ENCODE data around the gene ECT2L. TPM values are rescaled to one million over a fixed set of nuclear protein-coding genes. Genes with fewer than 3 reads are reported as not detected.
A peak's percentile ranks its signal among the peaks of the same experiment; 100 is the strongest.

ECT2L gene
- total RNA-seq, 1 donor from 2014 or later = not detected

DNA sequence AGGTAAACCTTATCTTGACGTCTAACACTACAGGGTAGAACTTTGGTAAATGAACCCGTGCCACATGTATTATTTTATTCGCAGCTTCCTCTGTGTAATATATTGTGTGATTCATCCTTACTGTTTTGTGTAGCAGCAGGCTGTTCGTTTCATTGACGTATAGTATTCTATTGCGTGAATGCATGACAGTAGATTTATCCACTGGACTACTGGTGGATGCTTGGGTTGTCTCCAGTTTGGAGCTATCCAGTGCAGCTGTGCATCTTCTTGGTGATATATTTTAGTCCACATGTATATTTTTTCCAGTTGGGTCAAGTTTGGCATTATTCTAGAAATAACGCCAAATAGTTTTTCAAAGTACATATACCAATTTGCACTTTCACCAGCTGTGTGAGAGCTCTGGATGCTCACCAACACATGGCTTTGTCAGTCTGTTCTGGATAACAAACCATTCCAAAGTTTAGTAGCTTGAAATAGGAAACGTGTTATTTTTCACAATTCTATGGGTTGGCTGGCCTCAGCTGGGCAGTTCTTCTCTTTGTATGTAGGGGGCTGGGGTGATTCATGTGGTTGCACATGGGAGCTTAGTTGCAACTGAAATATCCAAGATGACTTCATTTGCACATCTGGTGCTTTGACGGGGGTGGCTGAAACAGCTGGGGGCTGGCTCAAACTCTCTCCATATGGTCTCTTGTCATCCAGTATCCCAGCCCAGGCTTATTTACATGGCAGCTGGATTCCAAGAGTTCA, 9.3 kb downstream of the ECT2L start:
- DNase-seq (ENCODE audit: low spot score) = no peak

DNA sequence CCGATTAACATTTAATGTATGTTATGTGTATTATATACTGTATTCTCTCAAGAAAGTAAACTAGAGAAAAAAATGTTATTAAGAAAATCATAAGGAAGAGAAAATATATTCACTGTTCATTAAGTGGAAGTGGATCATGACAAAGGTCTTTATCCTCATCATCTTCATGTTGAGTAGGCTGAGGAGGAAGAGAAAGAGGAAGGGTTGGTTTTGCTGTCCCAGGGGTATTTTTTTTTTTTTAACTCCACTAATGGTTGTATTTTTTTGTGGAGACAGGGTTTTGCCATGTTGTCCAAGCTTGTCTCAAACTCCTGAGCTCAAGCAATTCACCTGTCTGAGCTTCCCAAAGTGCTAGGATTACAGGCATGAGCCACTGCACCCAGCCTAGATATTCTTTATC, 11.0 kb downstream of the ECT2L start:
- no peak for DNase-seq (ENCODE audit: low spot score)

DNA sequence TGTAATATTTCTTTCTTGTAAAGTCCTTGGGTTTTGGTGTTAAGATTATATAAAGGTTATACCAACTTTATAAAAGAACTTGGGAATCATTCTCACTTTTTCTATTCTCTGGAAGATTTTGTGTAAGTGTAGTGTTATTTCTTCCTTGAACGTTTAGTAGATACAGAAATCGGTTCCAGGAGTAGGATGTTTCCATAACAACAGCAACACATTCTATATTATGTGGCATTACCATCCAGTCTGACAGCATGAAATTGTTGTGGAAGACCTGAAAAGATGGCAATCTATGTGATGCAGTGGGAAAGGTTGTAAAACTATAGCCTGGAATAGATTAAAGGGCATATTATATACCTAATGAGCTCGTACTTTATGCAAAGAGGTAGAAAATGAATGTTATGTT, 13.8 kb downstream of the ECT2L start:
- no peak for DNase-seq (ENCODE audit: low spot score)

DNA sequence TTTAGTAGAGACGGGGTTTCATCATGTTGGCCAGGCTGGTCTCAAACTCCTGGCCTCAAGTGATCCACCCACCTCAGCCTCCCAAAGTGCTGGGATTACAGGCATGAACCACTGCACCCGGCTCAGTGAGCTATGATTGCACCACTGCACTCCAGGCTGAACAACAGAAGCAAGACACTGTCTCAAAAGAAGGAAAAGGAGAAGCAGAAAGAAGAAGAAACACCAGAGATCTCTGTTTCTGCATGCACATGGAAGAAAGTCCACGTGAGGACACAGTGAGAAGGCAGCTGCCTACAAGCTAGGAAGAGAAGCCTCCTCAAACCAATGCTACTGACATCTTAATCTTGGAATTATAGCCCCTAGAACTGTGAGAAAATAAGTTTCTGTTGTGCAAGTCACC, 16.0 kb downstream of the ECT2L start:
- no peak for DNase-seq (ENCODE audit: low spot score)

DNA sequence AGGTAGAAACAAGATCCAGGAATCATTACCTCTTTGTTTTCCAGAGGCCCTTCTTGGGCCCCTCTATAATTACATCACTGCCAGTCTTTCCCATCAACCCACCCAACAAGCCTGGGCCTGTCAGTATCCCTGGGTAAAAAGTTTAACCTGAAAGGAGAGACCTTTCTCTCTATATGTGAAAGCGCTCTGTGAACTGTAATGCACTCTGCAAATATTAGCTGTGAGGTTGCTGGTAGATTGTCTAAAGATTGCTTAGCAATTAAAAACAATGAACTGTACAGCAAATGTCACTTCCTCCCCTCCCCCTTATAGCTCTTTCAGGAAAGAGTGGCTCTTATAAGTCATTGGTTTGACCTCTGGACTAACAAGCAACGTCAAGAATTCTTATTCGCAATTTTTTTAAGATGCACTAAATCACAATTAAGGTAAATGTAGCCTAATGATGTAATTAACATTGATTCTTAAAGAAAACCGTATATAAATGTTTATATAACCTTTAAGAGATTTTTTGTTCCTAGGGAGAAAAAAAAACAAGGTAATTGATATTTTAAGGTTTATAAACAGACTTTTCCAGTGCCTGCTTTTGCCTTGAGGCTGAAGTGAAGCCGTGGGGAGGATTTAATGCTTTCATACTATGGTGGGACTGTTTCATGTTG, 18.4 kb downstream of the ECT2L start:
- peak; percentile 35 for DNase-seq (ENCODE audit: low spot score)

GRCh38 chr6:138815221-138815620, 19.3 kb downstream of the ECT2L start:
- no peak for DNase-seq (ENCODE audit: low spot score)

DNA sequence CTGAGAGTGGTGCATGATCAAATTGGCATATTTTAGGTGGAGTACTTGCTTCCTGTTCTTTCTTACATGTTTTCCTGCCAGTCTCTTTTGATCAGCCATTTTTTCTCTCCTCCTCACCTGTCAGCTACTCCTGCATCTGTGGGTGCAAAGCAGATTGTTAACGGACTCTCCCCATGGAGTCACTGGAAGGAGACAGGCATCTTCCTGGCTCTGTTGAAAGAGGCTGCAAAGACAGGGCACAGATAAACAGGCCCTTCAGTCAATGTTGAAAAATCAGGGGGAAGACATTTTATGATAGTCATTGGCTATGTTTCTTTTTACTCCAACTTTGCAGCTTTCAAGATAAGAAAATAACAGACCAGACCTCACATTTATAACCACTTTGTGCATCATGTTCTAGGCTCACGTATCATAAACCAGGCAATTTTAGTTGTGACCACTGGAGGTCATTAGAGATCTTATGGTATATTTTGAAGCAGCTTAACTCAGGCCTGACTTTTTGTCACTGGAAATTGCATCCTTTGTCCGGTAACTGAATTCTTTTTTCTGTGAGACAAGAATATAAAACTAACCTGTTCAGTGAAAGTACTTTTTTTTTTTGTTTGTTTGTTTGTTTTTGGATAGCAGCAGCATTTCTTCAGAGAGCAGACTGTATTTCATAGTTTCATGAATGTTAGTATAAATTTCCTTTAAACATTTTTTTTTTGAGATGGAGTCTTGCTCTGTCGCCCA, 20.1 kb downstream of the ECT2L start:
- DNase-seq (ENCODE audit: low spot score) = peak; percentile 76

DNA sequence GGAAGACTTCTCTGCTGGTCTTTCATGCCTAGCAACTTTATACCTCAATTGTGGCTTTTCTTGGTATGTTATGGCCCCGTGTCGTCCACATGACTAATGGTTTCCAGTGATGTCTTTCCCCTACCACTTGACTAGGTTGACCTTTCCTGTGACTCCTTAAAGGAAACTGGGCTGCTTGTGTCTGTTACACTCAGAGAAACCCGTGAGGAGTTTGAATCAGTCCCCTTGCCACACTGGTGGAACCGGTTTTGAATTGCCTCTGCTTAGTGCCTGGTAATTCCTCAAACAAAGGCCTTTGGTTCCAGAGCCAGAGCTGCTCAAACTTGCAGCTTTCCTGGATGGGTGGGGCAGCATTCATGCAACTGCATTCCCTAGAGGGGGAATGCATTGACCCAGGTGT, 21.9 kb downstream of the ECT2L start:
- peak; percentile 84 for DNase-seq (ENCODE audit: low spot score)

GRCh38 chr6:138818496-138819194, 22.8 kb downstream of the ECT2L start:
- DNase-seq (ENCODE audit: low spot score) = no peak

GRCh38 chr6:138821519-138821918, 25.6 kb downstream of the ECT2L start:
- no peak for DNase-seq (ENCODE audit: low spot score)

- DNase-seq (ENCODE audit: low spot score) = no peak
These were observed 28.7 kb downstream of the ECT2L start for GRCh38 chr6:138824482-138825144.

DNA sequence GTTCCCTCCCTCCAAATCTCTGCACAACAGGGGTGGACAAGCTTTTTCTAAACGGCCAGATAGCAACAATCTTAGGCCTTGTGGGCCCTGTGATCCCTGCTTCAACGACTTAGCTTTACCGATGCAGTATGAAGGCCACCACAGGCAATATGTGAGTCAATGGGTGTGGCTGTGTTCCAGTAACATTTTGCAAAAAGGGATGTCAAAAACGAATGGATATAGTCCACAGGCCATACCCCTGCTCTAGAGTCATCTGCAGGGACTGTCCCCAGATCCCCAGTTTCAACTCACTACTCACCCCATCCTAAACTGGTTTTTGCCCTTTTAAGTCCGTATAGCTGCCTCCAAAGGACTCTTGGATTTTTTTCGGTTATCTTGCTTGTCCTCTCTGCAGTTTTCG, 34.4 kb downstream of the ECT2L start:
- DNase-seq (ENCODE audit: low spot score) = no peak

- no peak for DNase-seq (ENCODE audit: low spot score)
These were observed 36.3 kb downstream of the ECT2L start for GRCh38 chr6:138832182-138832581.

- peak; percentile 70 for DNase-seq (ENCODE audit: low spot score)
These were observed 38.1 kb downstream of the ECT2L start for GRCh38 chr6:138833816-138834539.

GRCh38 chr6:138837246-138837645, 41.4 kb downstream of the ECT2L start:
- DNase-seq (ENCODE audit: low spot score) = no peak

DNA sequence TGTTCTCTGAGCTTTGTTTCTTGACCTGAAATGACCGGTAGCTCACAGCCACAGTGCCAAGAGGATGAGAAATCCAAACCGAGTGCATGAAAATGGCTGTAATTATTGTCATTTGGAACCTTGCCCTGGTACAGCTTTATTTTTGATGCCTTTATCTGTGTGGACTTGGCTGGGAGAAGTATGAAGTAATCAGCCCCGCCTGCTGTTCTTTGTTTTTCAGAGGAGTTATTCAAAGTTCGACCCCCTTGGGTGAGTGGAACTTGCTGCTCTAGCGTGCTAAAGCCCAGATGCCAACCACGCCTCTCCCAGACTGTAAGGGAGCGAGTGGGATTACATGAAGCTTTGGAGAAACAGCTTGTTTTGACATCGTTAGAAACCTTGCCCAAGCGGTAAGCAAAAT, 48.3 kb downstream of the ECT2L start:
- DNase-seq (ENCODE audit: low spot score) = peak; percentile 64

DNA sequence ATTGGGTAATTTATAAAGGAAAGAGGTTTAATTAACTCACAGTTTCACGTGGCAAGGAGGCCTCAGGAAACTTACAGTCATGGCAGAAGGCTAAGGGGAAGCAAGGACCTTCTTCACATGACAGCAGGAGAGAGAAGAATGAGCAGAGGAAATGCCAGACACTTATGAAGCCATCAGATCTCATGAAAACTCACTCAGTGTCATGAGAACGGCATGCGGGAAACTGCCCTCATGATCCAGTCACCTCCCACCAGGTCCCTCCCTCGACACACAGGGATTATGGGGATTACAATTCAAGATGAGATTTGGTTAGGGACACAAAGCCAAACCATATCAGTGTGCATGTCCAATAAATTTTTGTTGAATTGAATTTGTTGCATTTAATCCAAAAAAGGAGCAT, 52.0 kb downstream of the ECT2L start:
- DNase-seq (ENCODE audit: low spot score) = no peak

DNA sequence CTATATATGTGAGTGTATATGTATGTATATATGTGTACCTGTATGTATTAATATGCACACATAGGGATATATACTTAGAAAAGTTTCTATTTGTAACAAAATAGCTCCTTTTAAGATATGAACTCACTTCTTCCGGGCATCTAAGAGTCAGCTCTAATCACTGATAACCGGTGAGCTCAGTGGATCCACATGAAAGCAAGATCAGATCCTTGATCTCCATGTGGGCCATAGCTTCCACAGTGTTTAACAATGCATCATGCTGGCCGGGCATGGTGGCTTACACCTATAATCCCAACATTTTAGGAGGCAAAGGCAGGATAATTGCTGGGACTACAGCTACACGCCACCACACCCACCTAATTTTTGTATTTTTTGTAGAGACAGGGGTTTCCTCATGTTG, 52.6 kb downstream of the ECT2L start:
- DNase-seq (ENCODE audit: low spot score) = no peak

DNA sequence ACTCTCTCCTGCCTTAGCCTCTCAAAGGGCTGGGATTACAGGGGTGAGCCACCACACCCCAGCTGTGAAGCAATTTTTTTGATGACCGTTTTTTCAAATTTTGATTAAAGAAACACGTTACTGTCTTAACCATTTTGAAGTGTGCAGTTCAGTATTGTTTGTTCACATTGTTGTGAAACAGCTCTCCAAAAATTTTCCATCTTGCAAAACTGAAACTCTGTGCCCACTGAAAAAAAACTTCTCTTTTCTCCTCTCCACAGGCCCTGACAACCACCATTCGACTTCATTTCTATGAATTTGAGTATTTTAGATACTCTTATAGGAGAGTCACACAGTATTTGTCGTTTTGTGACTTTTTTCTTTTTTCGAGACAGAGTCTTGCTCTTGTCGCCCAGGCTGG, 53.9 kb downstream of the ECT2L start:
- DNase-seq (ENCODE audit: low spot score) = no peak

GRCh38 chr6:138856654-138857053, 60.8 kb downstream of the ECT2L start:
- no peak for DNase-seq (ENCODE audit: low spot score)

DNA sequence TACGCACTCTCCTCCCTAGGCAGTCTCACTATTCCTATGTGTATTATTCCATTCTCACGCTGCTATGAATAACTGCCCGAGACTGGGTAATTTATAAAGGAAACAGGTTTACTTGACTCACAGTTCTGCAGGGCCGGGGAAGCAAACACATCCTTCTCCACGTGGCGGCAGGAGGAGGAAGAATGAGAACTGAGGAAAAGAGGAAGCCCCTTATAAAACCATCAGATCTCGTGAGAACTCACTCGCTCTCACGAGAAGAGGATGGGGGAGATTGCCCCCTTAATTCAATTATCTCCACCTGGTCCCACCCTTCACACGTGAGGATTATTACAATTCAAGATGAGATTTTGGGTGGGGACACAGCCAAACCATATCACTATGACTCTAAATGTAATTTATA, 61.9 kb downstream of the ECT2L start:
- DNase-seq (ENCODE audit: low spot score) = no peak

Measured in umbilical cord (tissue), 2 donors.